ENCODE data around the gene FRMD4A. TPM values are rescaled to one million over a fixed set of nuclear protein-coding genes. Genes with fewer than 3 reads are reported as not detected.

FRMD4A gene
- total and polyA plus RNA-seq, 5 donors from 2014 or later = 0.34 to 2.4 (median 0.54) TPM

GRCh38 chr10:13698217-13698616, 632.5 kb downstream of the FRMD4A start:
- DNase-seq (no peak), ATAC-seq (ENCODE audit: low read depth in 2 of 2) (no peak)
- Histone ChIP-seq H3K4me3 (ENCODE audit: low read depth, low read length) (no peak overlapping the region), H3K36me3 (ENCODE audit: control insufficient read depth, insufficient read depth, low read length) (no peaks in the 10 kb centered on the region), H3K4me1 (ENCODE audit: control insufficient read depth, insufficient read depth, low read length, poor library complexity, severe bottlenecking) (no peaks in the 10 kb centered on the region), H3K27me3 (ENCODE audit: control insufficient read depth, insufficient read depth, low read length) (no peaks in the 10 kb centered on the region), H3K9me3 (ENCODE audit: control insufficient read depth in 2 of 2, low read length in 2 of 2) (no peaks in the 10 kb centered on the region), H3K27ac (ENCODE audit: insufficient read depth, low read length, poor library complexity, severe bottlenecking) (no peak overlapping the region)
- Mint-ChIP-seq H3K27ac (no peak overlapping the region), H3K4me3 (no peak overlapping the region), H3K27me3 (peaks cover 4% of the 10 kb centered on the region), H3K9me3 (peaks cover 0 to 1% (median 0%) of the 10 kb centered on the region in 7 donors), H3K36me3 (peaks cover 10% of the 10 kb centered on the region), H3K4me1 (no peaks in the 10 kb centered on the region)

DNA sequence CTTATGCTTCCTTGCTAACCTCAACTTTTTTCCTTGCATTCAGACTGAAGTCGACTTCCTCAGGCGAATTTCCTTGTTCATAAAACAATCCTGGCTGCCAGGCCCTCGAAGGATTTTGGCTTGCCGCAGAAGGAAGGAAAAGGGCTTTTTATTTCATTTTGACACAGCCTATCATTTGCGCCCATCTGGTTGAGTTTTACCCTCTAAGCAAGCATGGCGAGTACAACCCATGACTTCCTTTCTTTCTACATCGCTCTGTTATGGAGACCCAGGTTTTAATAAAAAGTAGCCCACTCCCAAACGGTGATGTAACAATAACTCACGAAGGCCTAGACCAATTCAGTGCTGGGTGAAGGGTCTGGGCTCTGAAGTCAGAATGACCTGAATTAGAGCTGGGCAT, 634.7 kb downstream of the FRMD4A start:
- H3K36me3 Mint-ChIP-seq = peaks cover 6% of the 10 kb centered on the region
- Histone ChIP-seq H3K4me1 (ENCODE audit: control insufficient read depth, insufficient read depth, low read length, poor library complexity, severe bottlenecking) (no peaks in the 10 kb centered on the region), H3K36me3 (ENCODE audit: control insufficient read depth, insufficient read depth, low read length) (no peaks in the 10 kb centered on the region), H3K27me3 (ENCODE audit: control insufficient read depth, insufficient read depth, low read length) (no peaks in the 10 kb centered on the region), H3K4me3 (ENCODE audit: low read depth, low read length) (no peak overlapping the region), H3K27ac (ENCODE audit: insufficient read depth, low read length, poor library complexity, severe bottlenecking) (no peak overlapping the region), H3K9me3 (ENCODE audit: control insufficient read depth in 2 of 2, low read length in 2 of 2) (no peaks in the 10 kb centered on the region)
- ATAC-seq (ENCODE audit: low read depth in 2 of 2) (no peak), DNase-seq (no peak)
- no peak overlapping the region for H3K27ac Mint-ChIP-seq
- no peak overlapping the region for H3K4me3 Mint-ChIP-seq
- peaks cover 0 to 1% (median 0%) of the 10 kb centered on the region in 7 donors for H3K9me3 Mint-ChIP-seq
- no peaks in the 10 kb centered on the region for H3K4me1 Mint-ChIP-seq
- H3K27me3 Mint-ChIP-seq = peaks cover 4% of the 10 kb centered on the region

GRCh38 chr10:13695588-13695987, 635.1 kb downstream of the FRMD4A start:
- ATAC-seq (ENCODE audit: low read depth in 2 of 2) = no peak
- peaks cover 4% of the 10 kb centered on the region for H3K27me3 Mint-ChIP-seq
- H3K4me1 ChIP-seq (ENCODE audit: control insufficient read depth, insufficient read depth, low read length, poor library complexity, severe bottlenecking) = no peaks in the 10 kb centered on the region

DNA sequence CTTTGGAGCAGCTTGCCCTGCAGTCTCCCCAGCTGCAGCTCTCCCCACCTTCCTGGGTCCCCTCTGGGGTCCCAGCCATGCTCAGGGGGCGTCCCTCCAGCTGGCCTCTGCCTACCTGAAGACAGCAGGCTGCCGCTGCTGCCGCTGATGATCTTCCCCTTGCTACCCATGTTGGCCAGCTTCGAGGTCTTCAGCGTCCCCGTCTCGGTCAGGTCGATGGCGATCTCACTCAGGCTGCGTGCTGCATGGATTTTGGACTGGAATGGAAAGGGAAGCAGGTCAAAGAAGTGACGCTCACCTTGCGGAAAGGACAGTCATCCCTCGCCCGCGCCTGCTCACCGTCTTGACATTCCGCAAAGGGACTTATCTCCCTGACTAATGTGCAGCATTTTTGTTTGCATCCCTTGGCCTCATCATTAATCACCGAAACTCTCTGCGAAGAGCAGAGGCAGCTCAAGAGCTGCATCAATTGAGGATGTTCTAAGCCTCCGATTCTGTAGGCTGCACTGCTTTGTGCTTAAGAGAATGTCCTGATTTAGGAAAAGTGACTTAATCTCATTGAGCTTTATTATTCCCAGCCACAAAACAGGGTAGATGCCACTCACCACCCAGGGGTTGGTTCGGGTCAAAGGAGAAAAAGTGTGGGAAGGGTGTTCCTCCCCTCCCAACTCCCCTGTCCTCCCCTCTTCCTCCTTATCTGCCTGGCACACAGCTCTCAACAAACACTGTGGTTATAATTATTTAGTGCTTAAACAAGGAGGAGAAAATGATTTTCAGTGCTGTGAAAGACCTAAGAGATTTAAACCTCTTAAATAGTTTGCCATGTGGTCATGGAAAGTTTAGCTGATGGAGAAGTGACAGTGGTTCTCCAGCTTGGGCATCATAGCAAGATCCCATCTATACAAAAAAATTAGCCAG, 636.7 kb downstream of the FRMD4A start:
- Histone ChIP-seq H3K36me3 (ENCODE audit: control insufficient read depth, insufficient read depth, low read length) (no peaks in the 10 kb centered on the region), H3K4me1 (ENCODE audit: control insufficient read depth, insufficient read depth, low read length, poor library complexity, severe bottlenecking) (no peaks in the 10 kb centered on the region), H3K9me3 (ENCODE audit: control insufficient read depth in 2 of 2, low read length in 2 of 2) (no peaks in the 10 kb centered on the region), H3K27ac (ENCODE audit: insufficient read depth, low read length, poor library complexity, severe bottlenecking) (no peak overlapping the region), H3K4me3 (ENCODE audit: low read depth, low read length) (no peak overlapping the region), H3K27me3 (ENCODE audit: control insufficient read depth, insufficient read depth, low read length) (no peaks in the 10 kb centered on the region)
- no peaks in the 10 kb centered on the region for H3K4me1 Mint-ChIP-seq
- H3K36me3 Mint-ChIP-seq = no peaks in the 10 kb centered on the region
- H3K9me3 Mint-ChIP-seq = peaks cover 0 to 1% (median 0%) of the 10 kb centered on the region in 7 donors
- H3K27ac Mint-ChIP-seq = no peak overlapping the region
- no peak overlapping the region for H3K4me3 Mint-ChIP-seq
- ATAC-seq (ENCODE audit: low read depth in 2 of 2) (no peak), DNase-seq (no peak)
- H3K27me3 Mint-ChIP-seq = no peaks in the 10 kb centered on the region

More at GRCh38 chr10:13695588-13695987, 635.1 kb downstream of the FRMD4A start:
- no peak for DNase-seq
- Mint-ChIP-seq H3K4me3 (no peak overlapping the region), H3K27ac (no peak overlapping the region), H3K36me3 (peaks cover 6% of the 10 kb centered on the region), H3K9me3 (peaks cover 0 to 1% (median 0%) of the 10 kb centered on the region in 7 donors), H3K4me1 (no peaks in the 10 kb centered on the region)
- Histone ChIP-seq H3K27ac (ENCODE audit: insufficient read depth, low read length, poor library complexity, severe bottlenecking) (no peak overlapping the region), H3K36me3 (ENCODE audit: control insufficient read depth, insufficient read depth, low read length) (no peaks in the 10 kb centered on the region), H3K27me3 (ENCODE audit: control insufficient read depth, insufficient read depth, low read length) (no peaks in the 10 kb centered on the region), H3K9me3 (ENCODE audit: control insufficient read depth in 2 of 2, low read length in 2 of 2) (no peaks in the 10 kb centered on the region), H3K4me3 (ENCODE audit: low read depth, low read length) (no peak overlapping the region)

- Histone ChIP-seq H3K4me1 (ENCODE audit: control insufficient read depth, insufficient read depth, low read length, poor library complexity, severe bottlenecking) (no peaks in the 10 kb centered on the region), H3K36me3 (ENCODE audit: control insufficient read depth, insufficient read depth, low read length) (no peaks in the 10 kb centered on the region), H3K27ac (ENCODE audit: insufficient read depth, low read length, poor library complexity, severe bottlenecking) (no peak overlapping the region)
These were observed 640.4 kb downstream of the FRMD4A start for GRCh38 chr10:13690281-13690825.

DNA sequence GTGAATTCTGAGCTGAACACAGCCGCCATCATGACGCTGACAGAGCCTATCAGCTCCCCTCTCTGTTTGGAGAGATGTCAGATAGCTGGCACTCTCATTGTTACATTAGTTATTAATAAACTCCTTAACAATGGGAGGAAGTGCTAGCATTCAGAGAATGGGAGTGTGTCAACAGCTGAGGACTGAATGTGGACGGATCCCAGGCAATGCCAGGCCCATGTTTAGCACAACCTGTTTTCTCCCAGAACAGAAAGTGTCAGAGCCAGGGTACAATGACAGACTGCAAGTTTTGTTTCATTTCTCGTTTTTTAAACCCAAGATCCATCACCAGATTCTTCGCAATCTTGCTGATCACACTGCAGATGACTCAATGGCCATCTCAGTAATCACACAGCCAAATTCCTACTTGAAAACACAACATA, 644.4 kb downstream of the FRMD4A start:
- H3K4me1 Mint-ChIP-seq = no peaks in the 10 kb centered on the region
- ATAC-seq (ENCODE audit: low read depth in 2 of 2) (no peak), DNase-seq (no peak)
- H3K4me3 Mint-ChIP-seq = no peak overlapping the region
- Histone ChIP-seq H3K36me3 (ENCODE audit: control insufficient read depth, insufficient read depth, low read length) (no peaks in the 10 kb centered on the region), H3K4me3 (ENCODE audit: low read depth, low read length) (no peak overlapping the region), H3K27me3 (ENCODE audit: control insufficient read depth, insufficient read depth, low read length) (no peaks in the 10 kb centered on the region), H3K9me3 (ENCODE audit: control insufficient read depth in 2 of 2, low read length in 2 of 2) (no peaks in the 10 kb centered on the region), H3K27ac (ENCODE audit: insufficient read depth, low read length, poor library complexity, severe bottlenecking) (no peak overlapping the region), H3K4me1 (ENCODE audit: control insufficient read depth, insufficient read depth, low read length, poor library complexity, severe bottlenecking) (no peaks in the 10 kb centered on the region)
- peaks cover 7% of the 10 kb centered on the region for H3K27me3 Mint-ChIP-seq
- H3K36me3 Mint-ChIP-seq = no peaks in the 10 kb centered on the region
- H3K27ac Mint-ChIP-seq = no peak overlapping the region
- no peaks in the 10 kb centered on the region for H3K9me3 Mint-ChIP-seq

More at GRCh38 chr10:13690281-13690825, 640.4 kb downstream of the FRMD4A start:
- H3K4me3 ChIP-seq (ENCODE audit: low read depth, low read length) = no peak overlapping the region
- no peak overlapping the region for H3K27ac Mint-ChIP-seq
- H3K27me3 Mint-ChIP-seq = no peaks in the 10 kb centered on the region
- no peak for ATAC-seq (ENCODE audit: low read depth in 2 of 2)
- H3K4me3 Mint-ChIP-seq = no peak overlapping the region
- no peak for DNase-seq
- no peaks in the 10 kb centered on the region for H3K27me3 ChIP-seq (ENCODE audit: control insufficient read depth, insufficient read depth, low read length)
- H3K36me3 Mint-ChIP-seq = no peaks in the 10 kb centered on the region
- no peaks in the 10 kb centered on the region for H3K9me3 Mint-ChIP-seq
- H3K4me1 Mint-ChIP-seq = no peaks in the 10 kb centered on the region
- no peaks in the 10 kb centered on the region for H3K9me3 ChIP-seq (ENCODE audit: control insufficient read depth in 2 of 2, low read length in 2 of 2)

- no peaks in the 10 kb centered on the region for H3K9me3 ChIP-seq (ENCODE audit: control insufficient read depth in 2 of 2, low read length in 2 of 2)
- DNase-seq = no peak
- Mint-ChIP-seq H3K9me3 (no peaks in the 10 kb centered on the region), H3K27ac (no peak overlapping the region), H3K27me3 (peaks cover 12% of the 10 kb centered on the region), H3K36me3 (no peaks in the 10 kb centered on the region), H3K4me1 (no peaks in the 10 kb centered on the region), H3K4me3 (no peak overlapping the region)
- no peaks in the 10 kb centered on the region for H3K36me3 ChIP-seq (ENCODE audit: control insufficient read depth, insufficient read depth, low read length)
- no peaks in the 10 kb centered on the region for H3K27me3 ChIP-seq (ENCODE audit: control insufficient read depth, insufficient read depth, low read length)
- H3K4me1 ChIP-seq (ENCODE audit: control insufficient read depth, insufficient read depth, low read length, poor library complexity, severe bottlenecking) = no peaks in the 10 kb centered on the region
- ATAC-seq (ENCODE audit: low read depth in 2 of 2) = no peak
- H3K4me3 ChIP-seq (ENCODE audit: low read depth, low read length) = no peak overlapping the region
- H3K27ac ChIP-seq (ENCODE audit: insufficient read depth, low read length, poor library complexity, severe bottlenecking) = no peak overlapping the region
These were observed 644.8 kb downstream of the FRMD4A start for GRCh38 chr10:13685885-13686284.
